Uterus (tissue), 4 donors: ENCODE data around the gene ENPEP. TPM values are rescaled to one million over a fixed set of nuclear protein-coding genes. Genes with fewer than 3 reads are reported as not detected.

Source experiments
- DNase-seq, 2 donors: peaks; one replicate each; pipeline ENCODE4 v3.0.0-alpha.2; 2019 to 2020
- H3K27ac ChIP-seq, 2 donors: fragments of 200-600 bp; sonication (generic); 1 replicate in 1 of 2; 2 replicates in 1 of 2; pipeline ENCODE4 v1.5.1; 2016 to 2018
- H3K27me3 ChIP-seq, 2 donors: fragments of 200-600 bp; sonication (generic); one replicate each; pipeline ENCODE4 v1.5.1; 2018 to 2019; ENCODE audit warnings: control low read depth in 1 of 2
- H3K36me3 ChIP-seq, 2 donors: fragments of 200-600 bp; sonication (generic); one replicate each; pipeline ENCODE4 v1.5.1; 2019; ENCODE audit warnings: control low read depth in 1 of 2
- H3K4me1 ChIP-seq, 2 donors: fragments of 200-600 bp; sonication (generic); one replicate each; pipeline ENCODE4 v1.5.1; 2018 to 2019; ENCODE audit warnings: control low read depth in 1 of 2
- H3K4me3 ChIP-seq, 2 donors: fragments of 200-600 bp; sonication (generic); 1 replicate in 1 of 2; 2 replicates in 1 of 2; pipeline ENCODE4 v1.5.1; 2018 to 2019; ENCODE audit warnings: mild to moderate bottlenecking in 1 of 2
- H3K9me3 ChIP-seq, 2 donors: fragments of 200-600 bp; sonication (generic); one replicate each; pipeline ENCODE4 v1.5.1; 2019; ENCODE audit warnings: control low read depth in 1 of 2
- POLR2A ChIP-seq, 2 donors: fragments of 450-650 bp; IDR thresholded peaks; one replicate each; pipeline ENCODE4 v1.6.1; 2016; ENCODE audit warnings: antibody characterized with exemption in 2 of 2, mild to moderate bottlenecking in 1 of 2, moderate library complexity in 1 of 2
- intact Hi-C: fragments of 100-400 bp; cut with DNase I; formaldehyde crosslinking; loops from one replicate; pipeline ENCODE4 v1.15.1; 2023; ENCODE audit warnings: low total_unique reads
- total RNA-seq, 4 donors: library from RNA; depleted of rRNA in 3 of 4; stranded (reverse); fragments of >200 nt in 3 of 4; gene quantifications; one replicate each; pipeline versions ENCODE4 v1.1.0 to v1.2.4, GENCODE V29; 2014 to 2023
- TF ChIP-seq, protein P1 (sequence below), 4 experiments: fragments of 200-600 bp in 2 of 4; fragments of 450-650 bp in 2 of 4; sonication (generic) in 2 of 4; IDR thresholded peaks; one replicate each; pipeline ENCODE4 v1.5.1; 2016 to 2019; ENCODE audit warnings: antibody characterized with exemption in 4 of 4, mild to moderate bottlenecking in 2 of 4, moderate library complexity in 1 of 4
- donor health status: DM: yes; HTN: yes; CAD: no.

Gene ENPEP
- total RNA-seq, 4 donors from 2014 or later: 5.9 to 43.3 (median 14.1) TPM

DNA sequence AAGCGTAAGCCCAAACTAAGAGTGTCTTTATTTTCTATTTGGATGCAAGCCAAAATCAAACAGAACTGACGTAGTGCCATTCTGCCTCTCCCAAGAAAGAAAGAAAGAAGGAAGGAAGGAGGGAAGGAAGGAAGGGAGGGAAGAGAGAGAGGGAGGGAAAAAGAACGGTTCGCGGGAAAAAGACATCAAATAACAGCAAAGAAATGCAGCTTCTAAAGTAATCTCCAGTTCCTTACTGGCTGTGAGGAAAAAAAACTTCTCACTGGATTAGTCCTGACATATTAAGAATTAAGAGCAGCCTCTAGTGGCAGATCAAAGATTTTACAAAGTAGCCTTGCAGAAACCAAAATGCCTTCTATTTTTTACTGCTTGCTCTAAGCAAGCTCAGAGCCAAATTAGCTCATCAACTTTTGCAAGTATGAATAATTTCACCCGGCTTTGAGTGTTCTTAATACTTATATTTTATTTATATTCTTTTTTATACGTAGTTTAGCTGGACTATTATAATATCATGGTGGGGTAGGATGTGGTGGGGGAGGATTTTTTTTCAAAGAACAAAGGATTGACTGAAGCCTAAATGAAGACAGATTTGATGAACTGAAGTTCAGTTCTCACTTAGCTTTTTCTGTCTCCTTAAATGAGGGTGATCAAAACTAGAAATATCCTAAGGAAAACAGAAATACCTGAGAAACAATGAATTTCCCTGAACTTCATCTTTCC lies 110.3 kb downstream of the ENPEP start:
- DNase-seq: no peak
- no peaks in the 10 kb centered on the region for H3K9me3 ChIP-seq
- H3K27ac ChIP-seq: no peak overlapping the region
- H3K4me1 ChIP-seq: no peaks in the 10 kb centered on the region
- no peaks in the 10 kb centered on the region for H3K27me3 ChIP-seq
- H3K36me3 ChIP-seq: no peaks in the 10 kb centered on the region
- TF ChIP-seq POLR2A (IDR thresholded peaks at IDR 0.05): no peak
- TF ChIP-seq, protein P1, sequence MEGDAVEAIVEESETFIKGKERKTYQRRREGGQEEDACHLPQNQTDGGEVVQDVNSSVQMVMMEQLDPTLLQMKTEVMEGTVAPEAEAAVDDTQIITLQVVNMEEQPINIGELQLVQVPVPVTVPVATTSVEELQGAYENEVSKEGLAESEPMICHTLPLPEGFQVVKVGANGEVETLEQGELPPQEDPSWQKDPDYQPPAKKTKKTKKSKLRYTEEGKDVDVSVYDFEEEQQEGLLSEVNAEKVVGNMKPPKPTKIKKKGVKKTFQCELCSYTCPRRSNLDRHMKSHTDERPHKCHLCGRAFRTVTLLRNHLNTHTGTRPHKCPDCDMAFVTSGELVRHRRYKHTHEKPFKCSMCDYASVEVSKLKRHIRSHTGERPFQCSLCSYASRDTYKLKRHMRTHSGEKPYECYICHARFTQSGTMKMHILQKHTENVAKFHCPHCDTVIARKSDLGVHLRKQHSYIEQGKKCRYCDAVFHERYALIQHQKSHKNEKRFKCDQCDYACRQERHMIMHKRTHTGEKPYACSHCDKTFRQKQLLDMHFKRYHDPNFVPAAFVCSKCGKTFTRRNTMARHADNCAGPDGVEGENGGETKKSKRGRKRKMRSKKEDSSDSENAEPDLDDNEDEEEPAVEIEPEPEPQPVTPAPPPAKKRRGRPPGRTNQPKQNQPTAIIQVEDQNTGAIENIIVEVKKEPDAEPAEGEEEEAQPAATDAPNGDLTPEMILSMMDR (IDR thresholded peaks at IDR 0.05): peak in 3 of 4 experiments; percentile 18 to 35 (median 26)
- intact Hi-C loops: no loop called here
- no peak overlapping the region for H3K4me3 ChIP-seq

GRCh38 chr4:110587666-110588285 lies 111.8 kb downstream of the ENPEP start:
- intact Hi-C loops: no loop called here
- Histone ChIP-seq H3K4me3 (no peak overlapping the region), H3K4me1 (no peaks in the 10 kb centered on the region), H3K27ac (no peak overlapping the region), H3K36me3 (no peaks in the 10 kb centered on the region), H3K27me3 (no peaks in the 10 kb centered on the region), H3K9me3 (no peaks in the 10 kb centered on the region)
- DNase-seq: no peak
- TF ChIP-seq, protein P1 (IDR thresholded peaks at IDR 0.05): no peak
- TF ChIP-seq POLR2A (IDR thresholded peaks at IDR 0.05): no peak

DNA sequence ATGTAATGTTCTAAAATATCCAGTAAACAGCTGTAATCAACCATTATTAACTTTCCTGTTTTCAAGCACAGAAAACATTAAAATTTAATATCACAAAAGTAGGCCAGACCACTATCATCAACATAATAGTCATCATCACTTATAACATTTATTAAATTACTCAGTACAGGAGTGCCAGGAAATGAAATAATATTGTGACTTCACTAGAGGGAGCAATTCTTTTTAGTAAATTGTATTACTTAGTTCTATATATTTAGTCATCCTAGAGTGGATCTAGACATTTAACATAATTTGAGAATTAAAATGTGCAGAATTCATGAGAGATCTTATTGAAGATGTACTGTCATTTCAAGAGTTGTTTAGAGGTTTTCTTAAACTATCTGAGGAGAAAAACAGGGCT lies 113.3 kb downstream of the ENPEP start:
- Histone ChIP-seq H3K9me3 (no peaks in the 10 kb centered on the region), H3K4me1 (no peaks in the 10 kb centered on the region), H3K4me3 (no peak overlapping the region), H3K27ac (no peak overlapping the region), H3K36me3 (no peaks in the 10 kb centered on the region), H3K27me3 (no peaks in the 10 kb centered on the region)
- intact Hi-C loops: no loop called here
- DNase-seq: no peak
- TF ChIP-seq, protein P1 (IDR thresholded peaks at IDR 0.05): no peak
- TF ChIP-seq POLR2A (IDR thresholded peaks at IDR 0.05): no peak

GRCh38 chr4:110595583-110595982 lies 119.6 kb downstream of the ENPEP start:
- Histone ChIP-seq H3K4me3 (no peak overlapping the region), H3K4me1 (no peaks in the 10 kb centered on the region), H3K36me3 (no peaks in the 10 kb centered on the region), H3K27ac (no peak overlapping the region), H3K27me3 (peaks cover 0 to 4% of the 10 kb centered on the region in 2 donors), H3K9me3 (no peaks in the 10 kb centered on the region)
- TF ChIP-seq, protein P1 (IDR thresholded peaks at IDR 0.05): no peak
- no peak for TF ChIP-seq POLR2A (IDR thresholded peaks at IDR 0.05)
- intact Hi-C loops: no loop called here
- no peak for DNase-seq

GRCh38 chr4:110596431-110596830 lies 120.5 kb downstream of the ENPEP start:
- TF ChIP-seq POLR2A (IDR thresholded peaks at IDR 0.05): no peak
- TF ChIP-seq, protein P1 (IDR thresholded peaks at IDR 0.05): no peak
- no peak overlapping the region for H3K27ac ChIP-seq
- H3K27me3 ChIP-seq: peaks cover 0 to 4% of the 10 kb centered on the region in 2 donors
- no peak overlapping the region for H3K4me3 ChIP-seq
- no peaks in the 10 kb centered on the region for H3K36me3 ChIP-seq
- H3K4me1 ChIP-seq: no peaks in the 10 kb centered on the region
- intact Hi-C loops: no loop called here
- no peaks in the 10 kb centered on the region for H3K9me3 ChIP-seq
- no peak for DNase-seq
